SIG-M5 treated with dmso at 0.1 percent for 504 hours (cell line): Measurements from ENCODE around the gene ROPN1.
"Not testable (repeated sequence)": the region's sequence is repeated elsewhere in the genome, so short reads cannot be mapped to it uniquely, and the experiment has no call there.

Source experiments
- DNase-seq: peaks from one replicate; lab custom pipeline; 2025; ENCODE audit not compliant: unreplicated experiment; lab: John Stamatoyannopoulos, UW

ROPN1 gene

DNA sequence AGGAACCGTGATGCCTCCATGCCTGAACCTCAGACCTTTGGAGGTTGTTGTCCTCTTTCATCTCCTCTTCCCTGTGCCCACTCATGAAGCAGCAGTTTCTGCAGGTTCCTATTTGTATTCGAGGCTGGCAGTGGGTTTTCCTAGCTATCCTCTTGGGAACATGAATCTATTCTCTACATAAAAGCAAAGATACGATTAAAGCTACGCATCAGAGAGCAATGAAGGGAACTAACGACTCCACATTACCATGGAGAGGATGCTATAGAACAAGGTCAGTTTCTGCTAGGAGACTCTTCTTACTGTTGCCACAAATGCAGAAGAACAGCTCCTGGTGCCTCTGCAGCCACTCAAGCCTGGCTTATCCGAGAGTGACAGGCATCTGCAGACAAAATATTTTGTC is 9.4 kb upstream of the ROPN1 start:
- DNase-seq = not testable (repeated sequence)

- no peak for DNase-seq
These were observed 5.6 kb upstream of the ROPN1 start for GRCh38 chr3:123997543-123997942.

DNA sequence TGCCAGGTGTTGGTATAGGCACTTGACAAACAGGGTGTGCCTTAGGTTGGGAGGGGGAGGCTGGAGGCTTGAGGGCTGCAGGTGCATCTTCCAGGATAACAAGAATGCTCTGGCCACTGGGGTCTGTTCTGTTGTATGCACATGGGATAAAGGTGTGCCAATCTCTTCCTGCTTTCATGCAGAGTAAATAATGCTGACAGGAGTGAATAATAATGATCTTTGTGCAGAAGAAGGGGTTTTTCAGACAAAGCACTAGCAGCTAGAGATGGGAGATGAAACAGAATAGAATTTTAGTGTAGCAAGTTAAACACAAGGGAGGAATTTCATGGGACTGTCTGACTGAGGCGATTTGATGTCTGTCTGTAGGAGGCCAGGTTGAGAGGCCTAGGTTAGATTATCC is 1.9 kb upstream of the ROPN1 start:
- no peak for DNase-seq

GRCh38 chr3:123986427-123986826 is 5.5 kb downstream of the ROPN1 start:
- no peak for DNase-seq

DNA sequence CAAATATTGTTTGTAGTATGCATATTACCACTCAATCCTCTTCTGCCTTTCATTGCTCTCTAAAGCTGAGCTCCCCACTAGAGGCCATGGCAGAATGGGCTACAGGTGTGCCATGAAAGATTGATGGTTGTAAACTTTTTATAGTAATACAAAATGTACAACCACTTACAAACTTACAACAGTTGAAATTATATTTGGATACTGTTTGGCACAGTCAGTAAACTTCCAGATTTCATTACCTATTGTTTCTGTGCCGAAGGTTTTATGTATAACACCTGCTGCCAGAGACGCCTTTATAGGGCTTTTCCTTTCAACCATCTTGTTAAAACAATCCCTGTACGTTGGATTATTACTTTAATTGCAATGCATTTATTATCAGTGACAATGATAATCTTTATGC is 7.0 kb downstream of the ROPN1 start:
- DNase-seq = no peak

DNA sequence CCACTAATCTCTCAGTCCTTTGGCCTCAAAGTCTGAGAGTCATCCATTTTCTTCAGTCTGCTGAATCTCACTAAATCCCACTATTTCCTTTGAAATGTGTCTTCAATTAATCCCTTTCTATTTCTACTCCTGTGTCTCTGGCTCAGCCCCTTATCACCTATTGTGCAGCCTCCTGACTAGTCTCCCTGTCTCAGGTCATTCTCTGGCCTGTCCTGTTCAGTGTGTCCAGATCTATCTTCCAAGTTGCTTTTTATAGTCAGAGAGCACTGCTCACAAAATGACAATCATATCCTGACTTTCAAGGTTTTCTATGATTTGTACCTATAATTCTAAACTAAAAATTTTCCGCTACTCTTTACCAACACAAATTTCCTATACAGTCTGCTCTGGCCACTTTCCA is 7.6 kb downstream of the ROPN1 start:
- DNase-seq = no peak

- not testable (repeated sequence) for DNase-seq
These were observed 10.6 kb downstream of the ROPN1 start for GRCh38 chr3:123981317-123981716.

DNA sequence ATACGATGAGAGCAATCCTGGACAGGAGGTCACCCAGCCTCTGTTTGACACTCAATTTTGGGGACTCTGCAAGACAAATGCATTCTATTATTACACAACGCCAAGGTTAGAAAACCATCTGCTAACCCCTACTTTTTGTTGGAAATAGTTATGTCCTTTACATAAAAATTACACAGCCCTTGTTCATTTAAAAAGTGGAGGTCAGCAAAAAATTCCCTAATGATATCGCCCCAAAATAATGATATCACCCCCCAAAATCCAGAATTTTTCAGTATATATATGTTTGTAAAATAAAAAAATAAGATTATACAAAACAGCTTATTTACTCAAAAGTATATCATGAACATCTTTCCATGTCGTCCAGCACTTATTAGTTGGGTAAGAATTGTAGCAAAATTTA is 11.4 kb downstream of the ROPN1 start:
- DNase-seq = no peak

DNA sequence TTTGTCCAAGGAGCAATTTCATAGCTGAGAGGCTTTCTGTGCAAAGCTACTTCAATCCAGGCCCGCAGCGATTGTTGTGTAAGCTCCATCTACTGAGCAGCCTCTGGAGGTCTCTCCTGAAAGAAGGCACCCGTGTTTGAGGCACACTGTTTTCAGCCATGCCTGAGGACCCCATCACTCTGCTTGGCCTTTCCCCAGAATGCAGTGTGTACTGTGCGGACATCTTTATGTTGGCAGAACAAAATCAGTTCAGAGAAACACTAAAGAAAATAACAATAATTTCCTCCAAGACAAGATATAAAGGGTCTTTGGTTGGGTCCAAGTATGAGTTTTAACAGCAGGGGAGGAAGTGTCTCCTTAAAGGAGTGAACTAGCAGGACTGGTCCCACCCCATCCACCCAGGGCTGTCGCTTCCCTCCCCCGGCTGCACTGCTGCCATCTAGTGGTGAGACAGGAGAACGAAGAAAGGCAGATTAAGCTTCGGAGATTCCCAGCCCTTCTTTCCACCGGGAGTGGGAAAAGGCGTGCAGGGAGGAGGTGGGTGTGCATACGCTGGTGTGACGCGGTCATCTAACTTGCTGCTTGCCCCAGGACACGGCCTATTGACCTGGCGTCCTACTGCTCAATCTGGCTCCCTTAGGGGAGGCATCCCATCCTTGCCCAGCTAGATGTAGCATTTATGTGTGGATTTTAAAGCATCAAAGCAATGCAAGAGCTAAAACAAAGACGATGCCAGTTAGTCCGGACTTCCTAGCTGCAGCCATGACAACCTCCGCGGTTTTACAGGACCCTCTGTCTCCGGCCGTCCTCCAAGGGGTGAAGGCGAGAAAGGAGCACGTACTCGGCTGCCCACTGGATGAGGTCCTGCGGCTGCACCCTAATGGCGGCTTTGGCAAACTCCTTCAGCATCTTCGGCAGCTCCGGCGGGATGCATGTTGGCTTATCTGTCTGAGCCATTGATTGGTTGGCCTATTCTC is 12.1 kb downstream of the ROPN1 start:
- not testable (repeated sequence) for DNase-seq

GRCh38 chr3:123976904-123977303 is 15.0 kb downstream of the ROPN1 start:
- DNase-seq = not testable (repeated sequence)

DNA sequence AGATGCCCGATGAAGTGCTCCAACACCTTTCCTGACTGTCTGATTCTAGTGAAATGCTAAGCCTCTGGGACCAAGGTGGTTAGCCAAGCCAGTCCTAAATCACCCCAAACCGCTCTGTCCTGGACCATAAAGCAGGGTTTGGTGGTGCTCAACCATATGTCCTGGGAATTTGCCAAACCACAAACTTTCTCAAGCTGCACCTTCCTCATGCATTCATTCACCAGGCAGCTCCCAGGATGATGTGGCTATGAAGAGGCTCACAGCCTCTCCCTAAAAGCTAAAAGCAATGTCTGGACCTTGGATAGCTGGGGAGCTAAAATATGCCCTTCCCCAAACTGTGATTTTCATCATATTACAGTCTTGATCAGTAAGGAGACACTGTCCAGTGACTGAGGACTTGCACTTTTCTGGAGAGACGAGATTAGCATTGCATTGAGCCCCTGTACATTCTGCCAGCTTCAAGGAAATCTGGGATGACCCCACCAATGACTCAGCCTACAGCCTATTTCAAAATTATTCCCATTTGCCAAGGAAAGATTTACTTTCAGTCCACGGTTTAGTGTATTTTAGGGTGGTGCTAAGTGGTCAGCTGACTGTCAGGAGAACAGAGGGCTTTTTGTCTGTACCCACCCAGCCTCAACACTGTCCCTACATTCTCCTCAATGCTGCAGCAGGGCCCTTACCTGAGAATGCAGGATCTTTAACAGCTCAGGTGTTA is 15.6 kb downstream of the ROPN1 start:
- not testable (repeated sequence) for DNase-seq

DNA sequence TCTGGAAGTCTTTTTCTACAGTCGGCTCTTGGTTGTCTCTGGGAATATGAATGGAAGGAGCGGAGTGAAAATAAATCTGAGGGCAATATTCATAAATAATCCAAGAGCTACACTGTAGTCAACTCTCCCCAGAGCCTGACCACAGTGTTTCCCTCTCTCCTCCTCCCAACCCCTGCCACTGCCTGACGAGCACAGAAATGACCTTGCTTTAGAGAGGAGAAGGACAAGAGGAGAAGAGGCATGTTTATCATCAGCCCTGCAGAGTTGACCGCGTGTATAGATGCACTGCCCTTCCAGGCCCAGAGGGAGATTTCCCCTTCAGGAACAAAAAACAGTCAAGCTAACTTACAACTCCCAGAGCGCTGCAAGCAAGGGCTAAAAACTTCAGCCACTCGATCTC is 16.9 kb downstream of the ROPN1 start:
- DNase-seq = not testable (repeated sequence)

GRCh38 chr3:123971406-123971805 is 20.5 kb downstream of the ROPN1 start:
- DNase-seq = no peak

GRCh38 chr3:123967260-123967659 is 24.7 kb downstream of the ROPN1 start:
- DNase-seq = not testable (repeated sequence)

GRCh38 chr3:123966799-123967198 is 25.1 kb downstream of the ROPN1 start:
- DNase-seq = not testable (repeated sequence)

- not testable (repeated sequence) for DNase-seq
These were observed 27.1 kb downstream of the ROPN1 start for GRCh38 chr3:123964793-123965192.

GRCh38 chr3:123961508-123961856 is 30.4 kb downstream of the ROPN1 start:
- DNase-seq = no peak

- peak; percentile 96 for DNase-seq
These were observed 31.0 kb downstream of the ROPN1 start, which contains the start of gene CCDC14 for GRCh38 chr3:123960781-123961507. Gene CCDC14, minus strand, starts transcription at chr3:123961229. Its CDS starts 56 bp downstream, at chr3:123961173.

GRCh38 chr3:123953735-123954134 is 38.2 kb downstream of the ROPN1 start:
- DNase-seq = no peak

DNA sequence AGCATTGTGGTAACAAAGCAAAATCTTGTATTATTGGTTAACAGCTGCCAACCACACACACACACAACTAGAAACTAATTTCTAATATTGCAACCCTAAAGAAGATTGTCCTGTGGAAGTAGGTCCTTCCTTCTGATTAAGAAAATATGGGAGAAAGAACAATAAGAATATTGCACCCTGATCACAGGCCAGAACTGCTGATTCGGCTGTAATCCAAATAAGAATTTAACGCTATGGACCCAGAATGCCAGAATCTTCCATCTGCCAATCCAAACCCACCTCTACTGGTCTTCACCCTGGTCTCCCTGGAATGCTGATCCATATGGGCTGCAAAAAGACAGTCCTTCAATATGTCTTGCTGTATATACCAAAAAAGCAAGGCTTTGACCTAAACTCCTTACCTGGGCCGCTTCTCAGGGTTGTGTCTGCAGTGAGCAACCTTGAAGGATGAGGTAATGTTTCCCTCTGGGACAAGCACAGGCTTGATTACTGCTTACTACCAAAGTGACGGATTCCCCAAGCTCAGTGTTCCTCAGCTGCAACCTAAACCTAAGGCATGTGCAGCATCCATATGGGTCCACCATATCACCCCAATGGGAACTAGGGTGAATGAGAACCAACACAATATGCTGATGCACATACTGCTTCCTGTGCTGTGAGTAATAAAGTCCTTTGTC is 38.9 kb downstream of the ROPN1 start:
- DNase-seq = no peak
